K562 (cell line): Measurements from ENCODE around the gene ADAMTS14. TPM values are rescaled to one million over a fixed set of nuclear protein-coding genes. Genes with fewer than 3 reads are reported as not detected.

Experiments
- ATF3 ChIP-seq, 2 experiments: fragments of 450-650 bp in 1 of 2; sonication (generic) in 1 of 2; formaldehyde crosslinking in 1 of 2; IDR thresholded peaks in 1 of 2; conservative IDR thresholded peaks in 1 of 2; 2 replicates each; pipeline versions ENCODE4 v1.6.1 to v1.8.1; 2016 to 2023; ENCODE audit warnings: mild to moderate bottlenecking in 2 of 2, moderate library complexity in 2 of 2, inconsistent platforms in 1 of 2, missing genetic modification reagents in 1 of 2
- CBX1 ChIP-seq: sonication (generic); IDR thresholded peaks from 2 replicates; pipeline ENCODE4 v1.6.1; 2016; ENCODE audit warnings: antibody characterized with exemption, low read depth, mild to moderate bottlenecking
- ELF1 ChIP-seq: fragments of 200-800 bp; sonication (Bioruptor generic); IDR thresholded peaks from 2 replicates; pipeline ENCODE4 v1.6.1; 2016; ENCODE audit warnings: missing genetic modification characterization, missing compliant biosample characterization
- FOXO4 ChIP-seq: fragments of 450-650 bp; formaldehyde crosslinking; IDR thresholded peaks from 2 replicates; pipeline ENCODE4 v1.4.0; 2020; ENCODE audit warnings: mild to moderate bottlenecking, moderate library complexity
- MAZ ChIP-seq, 2 experiments: fragments of 450-650 bp in 1 of 2; sonication (generic) in 1 of 2; formaldehyde crosslinking; IDR thresholded peaks in 1 of 2; conservative IDR thresholded peaks in 1 of 2; 2 replicates each; pipeline versions ENCODE4 v1.4.0 to v1.5.0; 2020; ENCODE audit warnings: mild to moderate bottlenecking in 1 of 2, missing genetic modification reagents in 1 of 2
- MCM7 ChIP-seq, 2 experiments: fragments of 450-650 bp; IDR thresholded peaks; 2 replicates each; pipeline ENCODE4 v1.6.1; 2016 to 2018
- MEF2D ChIP-seq: conservative IDR thresholded peaks from 2 replicates; pipeline ENCODE4 v1.6.1; 2016; ENCODE audit warnings: low read depth, missing genetic modification characterization, missing compliant biosample characterization
- PTBP1 ChIP-seq: fragments of 200-400 bp; formaldehyde crosslinking; IDR thresholded peaks from 2 replicates; pipeline ENCODE4 v1.6.1; 2017; ENCODE audit warnings: low read depth, low read length
- PTRF ChIP-seq: fragments of 450-650 bp; IDR thresholded peaks from 2 replicates; pipeline ENCODE4 v1.6.1; 2016; ENCODE audit warnings: mild to moderate bottlenecking, missing genetic modification characterization, missing compliant biosample characterization
- PURB ChIP-seq: sonication (generic); formaldehyde crosslinking; IDR thresholded peaks from 2 replicates; pipeline ENCODE4 v1.9.0; 2021; ENCODE audit warnings: low read depth, mild to moderate bottlenecking, missing genetic modification reagents
- RBBP5 ChIP-seq: fragments of 200-600 bp; sonication (generic); IDR thresholded peaks from 2 replicates; pipeline ENCODE4 v1.6.1; 2012; ENCODE audit warnings: borderline replicate concordance, mild to moderate bottlenecking, low read length, control low read depth, inconsistent platforms; ENCODE audit not compliant: insufficient read depth, poor library complexity, severe bottlenecking
- RFX7 ChIP-seq: fragments of 250-450 bp; sonication (Bioruptor Pico); IDR thresholded peaks from 2 replicates; pipeline ENCODE4 v1.5.1; 2021; ENCODE audit warnings: mild to moderate bottlenecking
- SAP30 ChIP-seq: fragments of 200-600 bp; sonication (generic); IDR thresholded peaks from 2 replicates; pipeline ENCODE4 v1.6.1; 2012; ENCODE audit warnings: borderline replicate concordance, low read depth, mild to moderate bottlenecking, moderate library complexity, low read length, control low read depth, inconsistent platforms; ENCODE audit not compliant: insufficient read depth, poor library complexity, severe bottlenecking
- SMARCE1 ChIP-seq: fragments of 450-650 bp; IDR thresholded peaks from 2 replicates; pipeline ENCODE4 v1.7.1; 2016; ENCODE audit warnings: mild to moderate bottlenecking
- SRSF9 ChIP-seq: fragments of 200-400 bp; formaldehyde crosslinking; IDR thresholded peaks from 2 replicates; pipeline ENCODE4 v1.6.1; 2017; ENCODE audit warnings: low read depth, low read length, borderline replicate concordance
- ZFP1 ChIP-seq: fragments of 450-650 bp; formaldehyde crosslinking; IDR thresholded peaks from 2 replicates; pipeline ENCODE4 v1.4.0; 2020; ENCODE audit warnings: mild to moderate bottlenecking, mixed read lengths
- ZNF175 ChIP-seq: fragments of 200-800 bp; sonication (Bioruptor generic); IDR thresholded peaks from 2 replicates; pipeline ENCODE4 v1.6.1; 2016; ENCODE audit warnings: low read depth, mild to moderate bottlenecking, missing genetic modification characterization, missing compliant biosample characterization
- ZNF232 ChIP-seq: sonication (generic); formaldehyde crosslinking; IDR thresholded peaks from 2 replicates; pipeline ENCODE4 v1.8.0; 2022; ENCODE audit warnings: mild to moderate bottlenecking, missing genetic modification reagents
- ZNF274 ChIP-seq: IDR thresholded peaks from 2 replicates; pipeline ENCODE4 v1.6.1; 2011; ENCODE audit warnings: low read depth, mild to moderate bottlenecking, low read length, moderate library complexity, borderline replicate concordance
- ZNF3 ChIP-seq: fragments of 250-450 bp; sonication (Bioruptor Pico); IDR thresholded peaks from 2 replicates; pipeline ENCODE4 v1.5.0; 2021; ENCODE audit warnings: mild to moderate bottlenecking, moderate library complexity
- ZNF785 ChIP-seq: fragments of 250-450 bp; sonication (Bioruptor Pico); IDR thresholded peaks from 2 replicates; pipeline ENCODE4 v1.4.0; 2020; ENCODE audit warnings: mild to moderate bottlenecking
- polyA plus RNA-seq, 8 experiments: library from polyadenylated mRNA; depleted of rRNA in 4 of 8; stranded (reverse) in 5 of 8; unstranded in 3 of 8; fragments of >200 nt; fragmentation: Nextera tagmentation in 2 of 8; fragmentation: Illumina TruSeq in 1 of 8; extraction: Ambion mirVana in 2 of 8; extraction: Trizol in 1 of 8; gene quantifications; 2 replicates each; pipeline versions ENCODE4 v1.2.1 to v1.2.3, GENCODE V29; 2011 to 2014; ENCODE audit warnings: inconsistent platforms in 1 of 8, missing spikeins in 1 of 8
- total RNA-seq, 7 experiments: library from RNA; depleted of rRNA in 6 of 7; stranded (reverse); fragments of >200 nt in 6 of 7; fragmentation: Illumina TruSeq in 2 of 7; extraction: Trizol in 2 of 7; gene quantifications; 2 replicates each; pipeline versions ENCODE4 v1.2.1 to v1.2.3, GENCODE V29; 2011 to 2021; ENCODE audit warnings: low replicate concordance in 1 of 7
- TF ChIP-seq, protein P1 (sequence below), 3 experiments: fragments of 200-800 bp in 1 of 3; sonication (Bioruptor generic) in 1 of 3; sonication (generic) in 1 of 3; formaldehyde crosslinking in 1 of 3; IDR thresholded peaks; 2 replicates each; pipeline versions ENCODE4 v1.6.1 to v1.8.0; 2016 to 2022; ENCODE audit warnings: mild to moderate bottlenecking in 2 of 3, missing compliant biosample characterization in 2 of 3, missing genetic modification characterization in 2 of 3, missing genetic modification reagents in 1 of 3
- TF ChIP-seq, protein P2 (sequence below): fragments of 250-450 bp; sonication (Bioruptor Pico); IDR thresholded peaks from 2 replicates; pipeline ENCODE4 v1.4.0; 2020; ENCODE audit warnings: mild to moderate bottlenecking, moderate library complexity

ADAMTS14 gene
- total and polyA plus RNA-seq, 9 of the 15 experiments (the other 6 are each of a cell fraction or from before 2014, with no cell fraction given) = 0.04 to 37.4 (median 15.9) TPM

DNA sequence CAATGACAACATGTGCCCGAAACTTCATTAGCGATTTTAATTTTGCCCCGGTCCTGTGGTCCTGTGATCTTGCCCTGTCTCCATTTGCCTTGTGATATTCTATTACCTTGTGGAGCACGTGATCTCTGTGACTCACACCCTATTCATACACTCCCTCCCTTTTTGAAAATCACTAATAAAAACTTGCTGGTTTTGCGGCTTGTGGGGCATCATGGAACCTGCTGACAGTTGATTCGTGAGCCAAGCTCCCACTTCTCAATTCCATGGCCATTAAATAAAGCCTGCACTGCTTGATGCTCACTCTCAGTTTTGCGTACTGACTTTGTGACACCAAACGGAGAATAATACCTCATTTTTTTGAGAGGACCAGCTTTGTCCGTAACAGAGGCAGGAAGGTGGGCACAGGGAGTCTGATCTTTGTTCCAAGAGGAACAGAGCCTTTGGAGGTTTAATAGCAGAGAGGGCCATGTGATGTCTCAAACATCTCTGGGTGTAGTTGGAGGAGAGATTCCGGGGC lies 3.8 kb upstream of the ADAMTS14 start (continued):
- TF ChIP-seq ZNF175 (CRISPR knock-in tag) = peak; percentile 73
- no peak for TF ChIP-seq SRSF9
- TF ChIP-seq, protein P1, sequence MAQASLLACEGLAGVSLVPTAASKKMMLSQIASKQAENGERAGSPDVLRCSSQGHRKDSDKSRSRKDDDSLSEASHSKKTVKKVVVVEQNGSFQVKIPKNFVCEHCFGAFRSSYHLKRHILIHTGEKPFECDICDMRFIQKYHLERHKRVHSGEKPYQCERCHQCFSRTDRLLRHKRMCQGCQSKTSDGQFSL (CRISPR knock-in tag; IDR thresholded peaks at IDR 0.05) = no peak
- TF ChIP-seq, protein P1 (tag; IDR thresholded peaks at IDR 0.05) = peak in 1 of 2 experiments; percentile 52; a peak in 1 of 4 replicates
- TF ChIP-seq RFX7 (CRISPR knock-in tag) = no peak
- TF ChIP-seq, protein P2, sequence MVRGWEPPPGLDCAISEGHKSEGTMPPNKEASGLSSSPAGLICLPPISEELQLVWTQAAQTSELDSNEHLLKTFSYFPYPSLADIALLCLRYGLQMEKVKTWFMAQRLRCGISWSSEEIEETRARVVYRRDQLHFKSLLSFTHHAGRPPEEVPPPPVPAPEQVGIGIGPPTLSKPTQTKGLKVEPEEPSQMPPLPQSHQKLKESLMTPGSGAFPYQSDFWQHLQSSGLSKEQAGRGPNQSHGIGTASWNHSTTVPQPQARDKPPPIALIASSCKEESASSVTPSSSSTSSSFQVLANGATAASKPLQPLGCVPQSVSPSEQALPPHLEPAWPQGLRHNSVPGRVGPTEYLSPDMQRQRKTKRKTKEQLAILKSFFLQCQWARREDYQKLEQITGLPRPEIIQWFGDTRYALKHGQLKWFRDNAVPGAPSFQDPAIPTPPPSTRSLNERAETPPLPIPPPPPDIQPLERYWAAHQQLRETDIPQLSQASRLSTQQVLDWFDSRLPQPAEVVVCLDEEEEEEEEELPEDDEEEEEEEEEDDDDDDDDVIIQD = no peak; the same call in 1 of the 2 replicates
- peak; percentile 56 to 64; a peak in 3 of 4 replicates for TF ChIP-seq MAZ (CRISPR knock-in tag; conservative IDR thresholded peaks at IDR 0.05 in 1 of 2, IDR thresholded peaks at IDR 0.05 in 1 of 2)
- no peak for TF ChIP-seq ZNF785
- TF ChIP-seq SMARCE1 = peak; percentile 55
- no peak for TF ChIP-seq PTBP1
- no peak for TF ChIP-seq ZNF3 (CRISPR knock-in tag)
- no peak for TF ChIP-seq ZFP1 (CRISPR knock-in tag)
- no peak for TF ChIP-seq ZNF232 (CRISPR knock-in tag)
- 0 out of 2 replicates have a peak, but pooled peaks have one; percentile 31 for TF ChIP-seq FOXO4 (CRISPR knock-in tag)
- no peak for TF ChIP-seq PURB (CRISPR knock-in tag)
- TF ChIP-seq CBX1 = no peak
- peak; percentile 71 for TF ChIP-seq PTRF (tag)
- peak; percentile 77; the same call in 1 of the 2 replicates for TF ChIP-seq MEF2D (tag)
- TF ChIP-seq MCM7 (IDR thresholded peaks at IDR 0.05) = no peak
- TF ChIP-seq SAP30 = no peak
- no peak for TF ChIP-seq RBBP5
- no peak for TF ChIP-seq ELF1 (tag)
- TF ChIP-seq ATF3 (IDR thresholded peaks at IDR 0.05) = peak; percentile 80
- peak; percentile 58; the same call in 1 of the 2 replicates for TF ChIP-seq ATF3 (CRISPR knock-in tag; conservative IDR thresholded peaks at IDR 0.05)
- TF ChIP-seq ZNF274 = no peak
